HepG2 (cell line): Measurements from ENCODE around the gene PTPN5. TPM values are rescaled to one million over a fixed set of nuclear protein-coding genes. Genes with fewer than 3 reads are reported as not detected.

Experiments used
- ATAC-seq: fragments of 200-7000 bp; cut with Tn5 transposase; 3 replicates; pipeline ENCODE4 v1.9.1; 2020; ENCODE audit warnings: mild to moderate bottlenecking, moderate library complexity
- BruUV-seq: library from RNA; stranded (reverse); fragments of 400-500 nt; replicated peaks from 2 replicates; lab custom pipeline; 2021; lab: Mats Ljungman, UMichigan
- CTCF ChIA-PET: fragments of 300-600 bp; formaldehyde crosslinking; extraction: SDS; loops from one replicate; lab custom pipeline; 2021; ENCODE audit warnings: low total read pairs, inconsistent platforms, low intra/inter-chr PET ratio; lab: Yijun Ruan, JAX
- POLR2A ChIA-PET: fragments of 350-600 bp; sonication (Branson Sonifier 250); formaldehyde crosslinking; loops from one replicate; lab custom pipeline; 2020; ENCODE audit warnings: antibody characterized with exemption, inconsistent platforms; lab: Yijun Ruan, JAX
- DNase-seq: peaks from one replicate; pipeline ENCODE4 v3.0.0-alpha.2; 2015; ENCODE audit warnings: low spot score
- FAIRE-seq: peaks from 3 replicates; lab custom pipeline; 2011; peaks lifted over from hg19 to GRCh38; lab: Jason Lieb, UNC
- H2AFZ ChIP-seq: one replicate; pipeline ENCODE4 v1.6.1; 2011; ENCODE audit warnings: low read length, inconsistent platforms
- H3K27ac ChIP-seq: fragments of 300-600 bp; 3 replicates; pipeline ENCODE4 v1.8.0; 2011; ENCODE audit warnings: mixed run types, mild to moderate bottlenecking, mixed read lengths, low read length, inconsistent platforms; ENCODE audit not compliant: insufficient read depth; ENCODE audit errors: extremely low read length
- H3K27me3 ChIP-seq, 2 experiments: fragments of 200-600 bp in 1 of 2; 2 replicates in 1 of 2; 3 replicates in 1 of 2; pipeline versions ENCODE4 v1.6.0 to v1.8.0; 2011; ENCODE audit warnings: low read length in 2 of 2, mild to moderate bottlenecking in 2 of 2, moderate library complexity in 2 of 2, inconsistent platforms in 1 of 2; ENCODE audit not compliant: insufficient read depth in 2 of 2, control insufficient read depth in 1 of 2
- H3K36me3 ChIP-seq, 2 experiments: fragments of 200-600 bp in 1 of 2; replicated peaks in 1 of 2; 2 replicates in 1 of 2; 3 replicates in 1 of 2; pipeline versions ENCODE4 v1.5.1 to v1.8.0; 2011; ENCODE audit warnings: low read length in 2 of 2, inconsistent platforms in 1 of 2; ENCODE audit not compliant: insufficient read depth in 2 of 2, control insufficient read depth in 1 of 2
- H3K4me1 ChIP-seq: 2 replicates; pipeline ENCODE4 v1.5.1; 2012; ENCODE audit warnings: low read length, inconsistent platforms; ENCODE audit not compliant: insufficient read depth
- H3K4me2 ChIP-seq: 2 replicates; pipeline ENCODE4 v1.6.0; 2011; ENCODE audit warnings: low read depth, low read length, inconsistent platforms
- H3K4me3 ChIP-seq, 3 experiments: fragments of 200-600 bp in 1 of 3; sonication (generic), shearing (Covaris generic) in 1 of 3; replicated peaks in 1 of 3; 2 replicates each; pipeline ENCODE4 v1.5.1; 2011 to 2016; ENCODE audit warnings: low read length in 3 of 3, inconsistent platforms in 2 of 3, low read depth in 2 of 3, mild to moderate bottlenecking in 2 of 3, control low read depth in 1 of 3, mixed read lengths in 1 of 3; ENCODE audit not compliant: insufficient read depth in 1 of 3
- H3K79me2 ChIP-seq: one replicate; pipeline ENCODE4 v1.6.1; 2011; ENCODE audit warnings: low read length, inconsistent platforms; ENCODE audit not compliant: insufficient read depth
- H3K9ac ChIP-seq: 2 replicates; pipeline ENCODE4 v1.6.0; 2011; ENCODE audit warnings: mild to moderate bottlenecking, low read depth, low read length, inconsistent platforms; ENCODE audit not compliant: insufficient read depth
- H3K9me3 ChIP-seq: 2 replicates; pipeline ENCODE4 v1.5.1; 2012; ENCODE audit warnings: mild to moderate bottlenecking, low read length
- H4K20me1 ChIP-seq: 2 replicates; pipeline ENCODE4 v1.6.0; 2011; ENCODE audit warnings: inconsistent platforms, mild to moderate bottlenecking, low read length, moderate library complexity; ENCODE audit not compliant: insufficient read depth
- CHD2 ChIP-seq: IDR thresholded peaks from 2 replicates; pipeline ENCODE4 v1.6.1; 2011; ENCODE audit warnings: low read depth, low read length, improper control_type of control experiment
- DBP ChIP-seq: sonication (generic); formaldehyde crosslinking; IDR thresholded peaks from 2 replicates; pipeline ENCODE4 v1.4.0; 2020; ENCODE audit warnings: missing genetic modification reagents; ENCODE audit errors: not compliant biosample characterization
- ETS1 ChIP-seq: sonication (generic); formaldehyde crosslinking; IDR thresholded peaks from 2 replicates; pipeline ENCODE4 v1.4.0; 2020; ENCODE audit warnings: missing genetic modification reagents
- ISL2 ChIP-seq: sonication (generic); formaldehyde crosslinking; IDR thresholded peaks from 2 replicates; pipeline ENCODE4 v1.5.0; 2020; ENCODE audit warnings: missing genetic modification reagents
- MNT ChIP-seq: fragments of 450-650 bp; IDR thresholded peaks from 2 replicates; pipeline ENCODE4 v1.6.1; 2016
- PPARG ChIP-seq: conservative IDR thresholded peaks from 2 replicates; pipeline ENCODE4 v1.6.1; 2016; ENCODE audit warnings: missing biosample characterization, missing genetic modification reagents
- RFX1 ChIP-seq: fragments of 450-650 bp; IDR thresholded peaks from 2 replicates; pipeline ENCODE4 v1.6.1; 2017
- RFX3 ChIP-seq: IDR thresholded peaks from 2 replicates; pipeline ENCODE4 v1.6.1; 2016; ENCODE audit warnings: missing biosample characterization, missing genetic modification reagents
- SNAI1 ChIP-seq: sonication (generic); formaldehyde crosslinking; IDR thresholded peaks from 2 replicates; pipeline ENCODE4 v1.5.0; 2020; ENCODE audit warnings: mild to moderate bottlenecking, missing genetic modification reagents, borderline replicate concordance
- YEATS2 ChIP-seq: sonication (generic); formaldehyde crosslinking; IDR thresholded peaks from 2 replicates; pipeline ENCODE4 v1.4.0; 2020; ENCODE audit warnings: missing genetic modification reagents, borderline replicate concordance
- ZBTB43 ChIP-seq: sonication (generic); formaldehyde crosslinking; conservative IDR thresholded peaks from 2 replicates; pipeline ENCODE4 v1.4.0; 2020; ENCODE audit warnings: missing genetic modification reagents
- ZNF619 ChIP-seq: sonication (generic); formaldehyde crosslinking; IDR thresholded peaks from 2 replicates; pipeline ENCODE4 v1.4.0; 2020; ENCODE audit warnings: mild to moderate bottlenecking, missing genetic modification reagents
- ZNF710 ChIP-seq: sonication (generic); formaldehyde crosslinking; IDR thresholded peaks from 2 replicates; pipeline ENCODE4 v1.5.0; 2020; ENCODE audit warnings: mild to moderate bottlenecking, missing genetic modification reagents, borderline replicate concordance
- WGBS: methylation state at CpG from one replicate; pipeline ENCODE4 v1.1.6; 2017; ENCODE audit warnings: low lambda C conversion rate; 5-methylcytosine and 5-hydroxymethylcytosine counted together
- in situ Hi-C: cut with HindIII; loops from 2 replicates; pipeline ENCODE4 v1.10.0; 2017; ENCODE audit warnings: low pct_unique_long_range_greater_than_20kb; ENCODE audit not compliant: extremely low pct_ligation_motif_present
- intact Hi-C: fragments of 100-400 bp; cut with micrococcal nuclease; formaldehyde crosslinking; loops from one replicate; pipeline ENCODE4 v1.10.0; 2022; ENCODE audit not compliant: unreplicated experiment
- polyA plus RNA-seq, 8 experiments: library from polyadenylated mRNA; depleted of rRNA in 3 of 8; stranded (reverse) in 7 of 8; unstranded in 1 of 8; fragments of >200 nt; fragmentation: Illumina TruSeq in 4 of 8; extraction: Trizol in 4 of 8; gene quantifications; 2 replicates each; pipeline versions ENCODE4 v1.2.1 to v1.2.3, GENCODE V29; 2011 to 2016; ENCODE audit warnings: low read depth in 4 of 8, missing spikeins in 1 of 8, mixed read lengths in 1 of 8; ENCODE audit not compliant: insufficient read depth in 1 of 8
- total RNA-seq, 5 experiments: library from RNA; depleted of rRNA; stranded (reverse); fragments of >200 nt; fragmentation: Illumina TruSeq; extraction: Trizol; gene quantifications; 2 replicates each; pipeline ENCODE4 v1.2.3, GENCODE V29; 2016; ENCODE audit warnings: low read depth in 1 of 5

PTPN5 gene
- total and polyA plus RNA-seq, 2 of the 13 experiments (the other 11 are each of a cell fraction or from before 2014, with no cell fraction given), result not detected

- TF ChIP-seq ZNF710 (no peak), SNAI1 (CRISPR knock-in tag) (no peak), DBP (CRISPR knock-in tag) (no peak), YEATS2 (CRISPR knock-in tag) (no peak), ETS1 (CRISPR knock-in tag) (no peak)
Observed at GRCh38 chr11:18726040-18726439, 65.6 kb downstream of the PTPN5 start, which contains the start of gene IGSF22 (continued).

GRCh38 chr11:18723991-18724390 lies 67.6 kb downstream of the PTPN5 start:
- H2AFZ ChIP-seq, result no peak overlapping the region
- TF ChIP-seq ISL2 (CRISPR knock-in tag) (no peak), ZNF619 (CRISPR knock-in tag) (no peak), RFX3 (CRISPR knock-in tag) (0 out of 2 replicates have a peak, but pooled peaks have one; percentile 26), RFX1 (peak; percentile 33; the same call in 1 of the 2 replicates), ZBTB43 (CRISPR knock-in tag) (no peak), PPARG (CRISPR knock-in tag) (no peak), CHD2 (no peak), MNT (peak; percentile 91)
- in situ Hi-C loops (no loop called here), intact Hi-C loops (no loop called here)
- DNase-seq, result no peak
- H3K9ac ChIP-seq, result no peak overlapping the region
- no peaks in the 10 kb centered on the region for H3K9me3 ChIP-seq
- CTCF ChIA-PET, result no interaction called here
- no peak for ATAC-seq
- no peaks in the 10 kb centered on the region for H3K36me3 ChIP-seq
- H3K27ac ChIP-seq, result no peak overlapping the region
- POLR2A ChIA-PET, result interaction anchor here (0.7 kb wide), 1 partner anchor 12 kb away, joined by 3 read pairs; no protein-coding TSS in a partner anchor
- H3K4me2 ChIP-seq, result no peak overlapping the region
- WGBS, result 8% methylated on average over 6 of the region's 7 CpGs
- H3K27me3 ChIP-seq, result peaks cover 7 to 45% of the 10 kb centered on the region in 2 experiments; a peak in 4 of 5 replicates
- no peak for FAIRE-seq
- H3K79me2 ChIP-seq, result no peaks in the 10 kb centered on the region
- H3K4me3 ChIP-seq, result no peak overlapping the region
- no TSS peak for BruUV-seq
- peaks cover 24% of the 10 kb centered on the region for H3K4me1 ChIP-seq
- no peaks in the 10 kb centered on the region for H4K20me1 ChIP-seq
